SU-DHL-6 (cell line): ENCODE measurements around the gene ADGRD2.

Source experiments
- H2AFZ ChIP-seq: fragments of 200-600 bp; sonication (generic); 2 replicates; pipeline ENCODE4 v1.6.1; 2014; ENCODE audit warnings: low read depth, mild to moderate bottlenecking, moderate library complexity, mixed read lengths, antibody characterized with exemption, low read length; ENCODE audit not compliant: severe bottlenecking
- H3F3A ChIP-seq: fragments of 200-600 bp; shearing (Covaris generic); 2 replicates; pipeline ENCODE4 v1.6.0; 2016; ENCODE audit warnings: antibody characterized with exemption, mild to moderate bottlenecking; ENCODE audit not compliant: insufficient read depth
- H3K27ac ChIP-seq: fragments of 200-600 bp; sonication (generic); 2 replicates; pipeline ENCODE4 v1.5.1; 2016; ENCODE audit warnings: low read depth, mild to moderate bottlenecking, low read length, moderate library complexity, mixed read lengths
- H3K27me3 ChIP-seq: fragments of 200-600 bp; sonication (generic), shearing (Covaris generic); 2 replicates; pipeline ENCODE4 v1.6.0; 2014; ENCODE audit warnings: mild to moderate bottlenecking, low read length
- H3K36me3 ChIP-seq: fragments of 200-600 bp; sonication (generic); 2 replicates; pipeline ENCODE4 v1.6.1; 2014; ENCODE audit warnings: mild to moderate bottlenecking, low read length, mixed read lengths
- H3K4me2 ChIP-seq: fragments of 300-600, 200-600 bp; shearing (Covaris generic), sonication (generic); 2 replicates; pipeline ENCODE4 v1.6.0; 2014; ENCODE audit warnings: low read length, low read depth, mild to moderate bottlenecking; ENCODE audit not compliant: poor library complexity, severe bottlenecking
- H3K4me3 ChIP-seq: fragments of 200-600 bp; sonication (generic); 2 replicates; pipeline ENCODE4 v1.5.1; 2014; ENCODE audit warnings: antibody characterized with exemption, low read length, mild to moderate bottlenecking, mixed read lengths; ENCODE audit not compliant: insufficient read depth, poor library complexity, severe bottlenecking
- H3K79me2 ChIP-seq: fragments of 200-600 bp; sonication (generic); 2 replicates; pipeline ENCODE4 v1.6.1; 2014; ENCODE audit warnings: mild to moderate bottlenecking, low read length, moderate library complexity; ENCODE audit not compliant: insufficient read depth
- H3K9ac ChIP-seq: fragments of 200-600 bp; sonication (generic); 2 replicates; pipeline ENCODE4 v1.7.0; 2014; ENCODE audit warnings: mild to moderate bottlenecking, low read length
- H3K9me2 ChIP-seq: fragments of 200-600 bp; sonication (generic); replicated peaks from 2 replicates; pipeline ENCODE4 v1.6.1; 2014; ENCODE audit warnings: low read length; ENCODE audit not compliant: insufficient read depth
- H3K9me3 ChIP-seq: fragments of 200-600 bp; sonication (generic); 2 replicates; pipeline ENCODE4 v1.6.1; 2014; ENCODE audit warnings: low read length, mixed read lengths; ENCODE audit not compliant: insufficient read depth
- H4K20me1 ChIP-seq: fragments of 200-600 bp; sonication (generic); 2 replicates; pipeline ENCODE4 v1.6.1; 2014; ENCODE audit warnings: low read depth, mild to moderate bottlenecking, antibody characterized with exemption, low read length, moderate library complexity, mixed read lengths
- CTCF ChIP-seq: fragments of 200-600 bp; sonication (generic); IDR thresholded peaks from one replicate; pipeline ENCODE4 v1.5.1; 2017; ENCODE audit warnings: antibody characterized with exemption, mild to moderate bottlenecking, low read length, moderate library complexity; ENCODE audit not compliant: insufficient read depth, poor library complexity, severe bottlenecking
- EZH2phosphoT487 ChIP-seq: fragments of 200-600 bp; sonication (generic), shearing (Covaris generic); conservative IDR thresholded peaks from 2 replicates; pipeline ENCODE4 v1.6.1; 2018; ENCODE audit warnings: mild to moderate bottlenecking, antibody characterized with exemption, low read length, moderate library complexity, mixed read lengths

Gene ADGRD2

GRCh38 chr9:124428751-124429529 is 21.3 kb upstream of the ADGRD2 start:
- no peak for TF ChIP-seq CTCF
- no peak for TF ChIP-seq EZH2phosphoT487
- Histone ChIP-seq H4K20me1 (no peaks in the 10 kb centered on the region), H3K9ac (no peak overlapping the region), H3K4me3 (no peak overlapping the region), H2AFZ (no peak overlapping the region), H3K27me3 (no peaks in the 10 kb centered on the region), H3K36me3 (no peaks in the 10 kb centered on the region), H3K79me2 (no peaks in the 10 kb centered on the region), H3F3A (no peaks in the 10 kb centered on the region), H3K4me2 (no peak overlapping the region), H3K9me3 (no peaks in the 10 kb centered on the region), H3K27ac (no peak overlapping the region), H3K9me2 (no peaks in the 10 kb centered on the region)

GRCh38 chr9:124429530-124429867 is 20.8 kb upstream of the ADGRD2 start:
- no peaks in the 10 kb centered on the region for H3K9me2 ChIP-seq
- no peaks in the 10 kb centered on the region for H4K20me1 ChIP-seq
- H3K27me3 ChIP-seq, result no peaks in the 10 kb centered on the region
- TF ChIP-seq CTCF, result no peak
- H3K4me2 ChIP-seq, result no peak overlapping the region
- no peak overlapping the region for H3K9ac ChIP-seq
- H3K36me3 ChIP-seq, result no peaks in the 10 kb centered on the region
- H2AFZ ChIP-seq, result no peak overlapping the region
- H3K9me3 ChIP-seq, result no peaks in the 10 kb centered on the region
- no peaks in the 10 kb centered on the region for H3F3A ChIP-seq
- no peak overlapping the region for H3K27ac ChIP-seq
- H3K79me2 ChIP-seq, result no peaks in the 10 kb centered on the region
- H3K4me3 ChIP-seq, result no peak overlapping the region

GRCh38 chr9:124436320-124436719 is 13.9 kb upstream of the ADGRD2 start:
- Histone ChIP-seq H4K20me1 (no peaks in the 10 kb centered on the region), H3K79me2 (no peaks in the 10 kb centered on the region), H2AFZ (no peak overlapping the region), H3K9me2 (no peaks in the 10 kb centered on the region), H3K9ac (no peak overlapping the region), H3K27ac (no peak overlapping the region), H3K4me2 (no peak overlapping the region), H3F3A (no peaks in the 10 kb centered on the region), H3K9me3 (no peaks in the 10 kb centered on the region), H3K4me3 (no peak overlapping the region), H3K36me3 (no peaks in the 10 kb centered on the region), H3K27me3 (no peaks in the 10 kb centered on the region)
- TF ChIP-seq CTCF (no peak), EZH2phosphoT487 (no peak)

- Histone ChIP-seq H3K9me3 (no peaks in the 10 kb centered on the region), H3K4me2 (no peak overlapping the region), H2AFZ (no peak overlapping the region), H3K27ac (no peak overlapping the region), H3K9me2 (no peaks in the 10 kb centered on the region), H3K27me3 (no peaks in the 10 kb centered on the region), H4K20me1 (no peaks in the 10 kb centered on the region), H3K4me3 (no peak overlapping the region), H3F3A (no peaks in the 10 kb centered on the region), H3K9ac (no peak overlapping the region), H3K36me3 (no peaks in the 10 kb centered on the region), H3K79me2 (no peaks in the 10 kb centered on the region)
- no peak for TF ChIP-seq EZH2phosphoT487
- no peak for TF ChIP-seq CTCF
These were observed 13.2 kb upstream of the ADGRD2 start for GRCh38 chr9:124437086-124437485.
